Measurements from ENCODE around the gene RGS11.

Gene RGS11

GRCh38 chr16:280005-280460 is 4.3 kb upstream of the RGS11 start:
- no peak for TF ChIP-seq CTCF (IDR thresholded peaks at IDR 0.05; ENCODE audit: borderline replicate concordance, insufficient read depth, low read depth, low read length)
- H3K4me3 ChIP-seq (ENCODE audit: low read depth, low read length) = no peak overlapping the region

GRCh38 chr16:279531-279930 is 3.8 kb upstream of the RGS11 start:
- no peak for TF ChIP-seq CTCF (IDR thresholded peaks at IDR 0.05; ENCODE audit: borderline replicate concordance, insufficient read depth, low read depth, low read length)
- no peak overlapping the region for H3K4me3 ChIP-seq (ENCODE audit: low read depth, low read length)

GRCh38 chr16:278863-279366 is 3.2 kb upstream of the RGS11 start:
- no peak for TF ChIP-seq CTCF (IDR thresholded peaks at IDR 0.05; ENCODE audit: borderline replicate concordance, insufficient read depth, low read depth, low read length)
- H3K4me3 ChIP-seq (ENCODE audit: low read depth, low read length) = no peak overlapping the region

GRCh38 chr16:276426-277077 is 808 bp upstream of the RGS11 start:
- TF ChIP-seq CTCF (IDR thresholded peaks at IDR 0.05; ENCODE audit: borderline replicate concordance, insufficient read depth, low read depth, low read length) = no peak
- H3K4me3 ChIP-seq (ENCODE audit: low read depth, low read length) = no peak overlapping the region

GRCh38 chr16:275041-275641 is 603 bp downstream of the RGS11 start:
- H3K4me3 ChIP-seq (ENCODE audit: low read depth, low read length) = no peak overlapping the region

GRCh38 chr16:273547-274421 is 2.0 kb downstream of the RGS11 start:
- H3K4me3 ChIP-seq (ENCODE audit: low read depth, low read length) = no peak overlapping the region
- no peak for TF ChIP-seq CTCF (IDR thresholded peaks at IDR 0.05; ENCODE audit: borderline replicate concordance, insufficient read depth, low read depth, low read length)

More at GRCh38 chr16:275041-275641, 603 bp downstream of the RGS11 start:
- TF ChIP-seq CTCF (IDR thresholded peaks at IDR 0.05; ENCODE audit: borderline replicate concordance, insufficient read depth, low read depth, low read length) = no peak

Data from GM12875 (cell line).